CD8-positive, alpha-beta memory T cell (primary cell): ENCODE measurements around the gene ERC2. TPM values are rescaled to one million over a fixed set of nuclear protein-coding genes. Genes with fewer than 3 reads are reported as not detected.
"Not testable (repeated sequence)": the region's sequence is repeated elsewhere in the genome, so short reads cannot be mapped to it uniquely, and the experiment has no call there.

Experiments used
- CTCF ChIA-PET: fragments of 350-600 bp; sonication (Branson Sonifier 250); formaldehyde crosslinking; loops from one replicate; lab custom pipeline; 2021; ENCODE audit warnings: antibody characterized with exemption; lab: Charles Lee
- POLR2A ChIA-PET: fragments of 350-600 bp; sonication (Branson Sonifier 250); formaldehyde crosslinking; loops from one replicate; lab custom pipeline; 2021; ENCODE audit warnings: antibody characterized with exemption; lab: Charles Lee
- DNase-seq, 5 donors: peaks; one replicate each; pipeline versions ENCODE4 v3.0.0 to v3.0.0-alpha.2; 2020 to 2022; ENCODE audit warnings: mixed read lengths in 1 of 5
- H3K27ac ChIP-seq: one replicate; pipeline ENCODE4 v1.7.0; 2013; ENCODE audit warnings: low read depth, mild to moderate bottlenecking, low read length, moderate library complexity
- H3K27me3 ChIP-seq: 2 replicates; pipeline ENCODE4 v1.7.0; 2013; ENCODE audit warnings: low read length, mild to moderate bottlenecking; ENCODE audit not compliant: insufficient read depth, poor library complexity, severe bottlenecking
- H3K36me3 ChIP-seq: 2 replicates; pipeline ENCODE4 v1.7.0; 2013; ENCODE audit warnings: mild to moderate bottlenecking, low read length, moderate library complexity; ENCODE audit not compliant: insufficient read depth
- H3K4me1 ChIP-seq: 2 replicates; pipeline ENCODE4 v1.7.0; 2013; ENCODE audit warnings: mild to moderate bottlenecking, low read length, moderate library complexity; ENCODE audit not compliant: insufficient read depth
- H3K4me3 ChIP-seq: 2 replicates; pipeline ENCODE4 v1.7.0; 2013; ENCODE audit warnings: mild to moderate bottlenecking, low read length
- H3K9me3 ChIP-seq: 2 replicates; pipeline ENCODE4 v1.7.0; 2013; ENCODE audit warnings: mild to moderate bottlenecking, low read length
- H3K27ac Mint-ChIP-seq, 8 donors: one replicate each; pipeline ENCODE4 v1.8.0; 2020 to 2021; ENCODE audit warnings: mixed read lengths in 8 of 8, mild to moderate bottlenecking in 6 of 8, inconsistent platforms in 3 of 8, moderate library complexity in 3 of 8
- H3K27me3 Mint-ChIP-seq, 2 donors: one replicate each; pipeline ENCODE4 v1.8.0; 2020 to 2021; ENCODE audit warnings: mixed read lengths in 2 of 2, mild to moderate bottlenecking in 1 of 2, moderate library complexity in 1 of 2
- H3K36me3 Mint-ChIP-seq, 3 donors: one replicate each; pipeline ENCODE4 v1.8.0; 2020 to 2021; ENCODE audit warnings: mixed read lengths in 3 of 3, inconsistent platforms in 1 of 3, mild to moderate bottlenecking in 1 of 3
- H3K4me1 Mint-ChIP-seq, 3 donors: one replicate each; pipeline ENCODE4 v1.8.0; 2020 to 2021; ENCODE audit warnings: mixed read lengths in 3 of 3, inconsistent platforms in 1 of 3, mild to moderate bottlenecking in 1 of 3
- H3K4me3 Mint-ChIP-seq, 7 donors: one replicate each; pipeline ENCODE4 v1.8.0; 2020 to 2021; ENCODE audit warnings: mixed read lengths in 7 of 7, mild to moderate bottlenecking in 6 of 7, moderate library complexity in 4 of 7, inconsistent platforms in 2 of 7
- H3K9me3 Mint-ChIP-seq, 5 donors: one replicate each; pipeline ENCODE4 v1.8.0; 2020 to 2022; ENCODE audit warnings: mixed read lengths in 5 of 5, mild to moderate bottlenecking in 3 of 5, moderate library complexity in 2 of 5, inconsistent platforms in 1 of 5
- polyA plus RNA-seq: library from polyadenylated mRNA; unstranded; fragments of 300-500 nt; fragmentation: Illumina TruSeq; gene quantifications from one replicate; pipeline ENCODE4 v1.2.3, GENCODE V29; 2021
- total RNA-seq, 2 experiments: library from RNA; stranded (reverse); gene quantifications; one replicate each; pipeline ENCODE4 v1.2.3, GENCODE V29; 2021

ERC2 gene
- total RNA-seq (not detected), polyA plus RNA-seq (not detected)

DNA sequence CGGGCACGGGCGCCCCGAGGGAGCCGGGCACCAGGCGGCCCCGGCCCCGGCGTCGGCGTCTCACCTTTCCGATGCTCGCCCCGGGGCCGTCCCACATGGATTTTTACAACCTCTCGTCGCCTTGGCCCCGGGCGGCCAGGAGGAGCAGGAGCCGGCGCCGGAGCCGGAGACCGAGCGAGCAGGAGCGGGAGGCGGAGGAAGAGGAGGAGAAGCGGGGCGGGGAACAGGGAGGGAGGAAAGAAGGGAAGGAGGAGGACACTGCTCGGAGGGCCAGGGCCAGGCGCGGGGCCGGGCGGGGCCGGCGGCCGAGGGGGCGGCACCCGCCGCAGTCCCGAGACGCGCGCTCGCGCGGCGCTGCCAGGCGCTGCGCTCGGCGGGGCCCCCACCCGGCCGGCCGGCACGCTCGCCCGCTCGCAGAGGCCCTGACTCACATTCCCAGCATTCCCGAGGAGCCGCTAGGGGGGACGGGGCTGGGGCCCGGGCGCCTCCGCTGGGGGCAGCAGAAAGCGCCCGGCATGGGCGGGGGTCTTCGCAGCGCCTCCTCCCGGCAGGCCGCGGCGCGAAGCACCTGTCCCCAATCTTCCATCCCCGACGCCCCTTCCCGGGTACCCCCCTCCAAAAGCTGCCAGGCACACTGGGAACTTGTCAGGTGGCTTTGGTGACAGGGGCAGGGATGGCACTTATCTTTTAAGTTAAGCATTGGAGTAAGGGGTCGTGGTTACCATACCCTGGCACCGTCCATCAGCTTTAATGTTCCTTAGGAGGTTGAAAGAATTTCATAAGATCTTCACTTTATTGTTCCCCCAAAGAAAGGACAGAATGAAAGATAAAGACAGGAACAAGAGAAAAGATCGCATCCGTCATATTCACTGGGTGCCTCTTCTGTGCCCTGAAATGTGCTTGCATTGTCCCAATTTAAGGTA is at the start of gene ERC2:
Gene ERC2, minus strand, starts transcription at position 284 of the 923 bp plus-strand sequence.
- Mint-ChIP-seq H3K4me1 (peaks cover 3 to 18% (median 17%) of the 10 kb centered on the region in 3 donors), H3K36me3 (no peaks in the 10 kb centered on the region), H3K27ac (peak within 1 kb of the TSS in 2 of 8 donors; percentile 17 to 70), H3K27me3 (peaks cover 45 to 86% of the 10 kb centered on the region in 2 donors), H3K9me3 (peaks cover 0 to 4% (median 0%) of the 10 kb centered on the region in 5 donors), H3K4me3 (peak within 1 kb of the TSS in 6 of 7 donors; percentile 29 to 63 (median 58))
- Histone ChIP-seq H3K27ac (no peak within 1 kb of the TSS), H3K36me3 (no peaks in the 10 kb centered on the region), H3K9me3 (no peaks in the 10 kb centered on the region), H3K4me3 (no peak within 1 kb of the TSS), H3K4me1 (no peaks in the 10 kb centered on the region), H3K27me3 (peaks cover 18% of the 10 kb centered on the region)
- DNase-seq, result no peak
- ChIA-PET CTCF (no interaction called here), POLR2A (no interaction called here)

- H3K4me3 Mint-ChIP-seq, result no peak overlapping the region
- H3K36me3 ChIP-seq, result no peaks in the 10 kb centered on the region
- no peak for DNase-seq
- no peaks in the 10 kb centered on the region for H3K4me1 ChIP-seq
- H3K9me3 Mint-ChIP-seq, result peaks cover 0 to 2% (median 0%) of the 10 kb centered on the region in 5 donors
- H3K9me3 ChIP-seq, result no peaks in the 10 kb centered on the region
- no peak overlapping the region for H3K4me3 ChIP-seq
- H3K27me3 ChIP-seq, result peaks cover 6% of the 10 kb centered on the region
- no peak overlapping the region for H3K27ac Mint-ChIP-seq
- H3K4me1 Mint-ChIP-seq, result no peaks in the 10 kb centered on the region
- POLR2A ChIA-PET, result no interaction called here
- peaks cover 14 to 63% of the 10 kb centered on the region in 2 donors for H3K27me3 Mint-ChIP-seq
- peaks cover 0 to 8% (median 0%) of the 10 kb centered on the region in 3 donors for H3K36me3 Mint-ChIP-seq
- CTCF ChIA-PET, result no interaction called here
- no peak overlapping the region for H3K27ac ChIP-seq
These were observed 34.5 kb upstream of the ERC2 start for GRCh38 chr3:56502738-56503137.

- H3K4me1 Mint-ChIP-seq, H3K4me3 ChIP-seq, H3K9me3 Mint-ChIP-seq, H3K9me3 ChIP-seq, H3K27ac ChIP-seq, H3K4me3 Mint-ChIP-seq, H3K36me3 Mint-ChIP-seq, H3K27me3 ChIP-seq, POLR2A ChIA-PET, H3K4me1 ChIP-seq, H3K27ac Mint-ChIP-seq, DNase-seq, H3K36me3 ChIP-seq: not testable (repeated sequence)
- H3K27me3 Mint-ChIP-seq, result peaks cover 13 to 53% of the 10 kb centered on the region in 2 donors
- CTCF ChIA-PET, result interaction anchor here (2.2 kb wide), 1 partner anchor 8 kb away, joined by 13 read pairs; no protein-coding TSS in a partner anchor
These were observed 28.1 kb upstream of the ERC2 start for GRCh38 chr3:56496376-56496775.

DNA sequence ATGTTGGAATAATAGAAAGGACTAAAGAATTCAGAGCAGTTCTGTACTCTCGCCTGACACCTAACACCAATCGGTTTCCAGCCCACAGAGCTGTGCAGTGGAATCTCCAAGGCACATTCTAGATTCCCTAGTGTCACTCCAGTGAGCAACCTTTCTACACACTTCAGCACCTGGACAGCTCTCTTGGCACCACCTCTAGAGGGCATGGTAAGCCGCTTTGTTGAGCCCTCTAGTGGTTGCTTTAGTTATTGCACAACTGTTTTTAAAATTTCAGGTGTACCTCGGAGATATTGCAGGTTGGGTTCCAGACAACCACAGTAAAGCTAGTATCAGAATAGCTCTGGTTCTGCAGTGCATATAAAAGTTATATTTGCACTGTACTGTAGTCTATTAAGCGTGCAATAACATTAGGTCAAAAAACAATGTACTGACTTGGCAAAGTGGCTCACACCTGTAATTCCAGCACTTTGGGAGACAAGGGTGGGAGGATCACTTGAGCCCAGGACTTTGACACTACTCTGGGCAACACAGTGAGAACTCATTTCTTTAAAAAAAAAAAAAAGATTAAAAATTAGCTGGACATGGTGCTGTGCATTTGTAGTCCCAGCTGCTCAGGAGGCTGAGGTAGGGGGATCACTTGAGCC is 26.5 kb upstream of the ERC2 start:
- H3K9me3 ChIP-seq, result no peaks in the 10 kb centered on the region
- peaks cover 17 to 53% of the 10 kb centered on the region in 2 donors for H3K27me3 Mint-ChIP-seq
- H3K27ac ChIP-seq, result no peak overlapping the region
- H3K36me3 Mint-ChIP-seq, result peaks cover 0 to 2% (median 0%) of the 10 kb centered on the region in 3 donors
- H3K9me3 Mint-ChIP-seq, result peaks cover 0 to 5% (median 4%) of the 10 kb centered on the region in 5 donors
- H3K27ac Mint-ChIP-seq, result no peak overlapping the region
- no peak overlapping the region for H3K4me3 Mint-ChIP-seq
- POLR2A ChIA-PET, result interaction anchor here (0.5 kb wide), 1 partner anchor 1101 kb away, joined by 3 read pairs; no protein-coding TSS in a partner anchor
- no peaks in the 10 kb centered on the region for H3K4me1 Mint-ChIP-seq
- H3K4me3 ChIP-seq, result no peak overlapping the region
- H3K36me3 ChIP-seq, result no peaks in the 10 kb centered on the region
- CTCF ChIA-PET, result interaction anchor here (0.6 to 2.2 kb wide), 5 partner anchors 8 to 901 kb away, joined by 3 to 13 read pairs (median 3); no protein-coding TSS in a partner anchor
- H3K27me3 ChIP-seq, result peaks cover 5% of the 10 kb centered on the region
- H3K4me1 ChIP-seq, result no peaks in the 10 kb centered on the region
- DNase-seq, result peak; percentile 48 to 80 (median 70)

DNA sequence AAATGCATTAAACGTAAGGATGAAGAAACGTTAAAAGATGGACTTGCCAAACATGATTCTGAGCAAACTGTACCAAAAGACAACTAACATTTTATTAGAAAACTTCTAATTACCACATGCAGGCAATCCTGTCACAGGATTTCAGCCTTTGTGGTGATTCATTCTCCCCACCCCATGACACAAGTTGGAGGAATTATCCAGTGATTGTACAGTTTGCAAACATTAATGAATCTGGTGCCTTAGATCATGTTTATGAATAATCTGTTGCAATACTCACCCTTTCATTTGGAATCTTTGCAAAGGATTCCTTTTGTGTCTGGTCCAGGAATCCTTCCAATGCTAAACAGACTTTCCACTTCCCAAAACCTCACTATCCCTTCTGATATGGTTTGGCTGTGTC is 23.3 kb upstream of the ERC2 start:
- H3K4me1 ChIP-seq, result no peaks in the 10 kb centered on the region
- H3K4me3 ChIP-seq, result no peak overlapping the region
- Mint-ChIP-seq H3K27me3 (peaks cover 20 to 50% of the 10 kb centered on the region in 2 donors), H3K36me3 (no peaks in the 10 kb centered on the region), H3K9me3 (peaks cover 0 to 5% (median 2%) of the 10 kb centered on the region in 5 donors), H3K4me1 (no peaks in the 10 kb centered on the region), H3K27ac (peak overlapping the region in 1 of 8 donors; percentile 32), H3K4me3 (no peak overlapping the region)
- ChIA-PET POLR2A (no interaction called here), CTCF (no interaction called here)
- H3K27me3 ChIP-seq, result peaks cover 5% of the 10 kb centered on the region
- DNase-seq, result no peak
- no peaks in the 10 kb centered on the region for H3K36me3 ChIP-seq
- no peak overlapping the region for H3K27ac ChIP-seq
- H3K9me3 ChIP-seq, result no peaks in the 10 kb centered on the region

- Histone ChIP-seq H3K27ac (no peak overlapping the region), H3K4me3 (no peak overlapping the region), H3K36me3 (no peaks in the 10 kb centered on the region), H3K4me1 (no peaks in the 10 kb centered on the region), H3K9me3 (no peaks in the 10 kb centered on the region), H3K27me3 (peaks cover 5% of the 10 kb centered on the region)
- H3K27me3 Mint-ChIP-seq, result peaks cover 21 to 45% of the 10 kb centered on the region in 2 donors
- H3K27ac Mint-ChIP-seq, result no peak overlapping the region
- ChIA-PET POLR2A (no interaction called here), CTCF (no interaction called here)
- H3K4me3 Mint-ChIP-seq, result no peak overlapping the region
- no peaks in the 10 kb centered on the region for H3K4me1 Mint-ChIP-seq
- no peaks in the 10 kb centered on the region for H3K36me3 Mint-ChIP-seq
- H3K9me3 Mint-ChIP-seq, result peaks cover 0 to 5% (median 0%) of the 10 kb centered on the region in 5 donors
- no peak for DNase-seq
These were observed 20.7 kb upstream of the ERC2 start for GRCh38 chr3:56488812-56489600.

GRCh38 chr3:56484525-56485032 is 16.3 kb upstream of the ERC2 start:
- H3K4me3 ChIP-seq, result no peak overlapping the region
- H3K9me3 ChIP-seq, result no peaks in the 10 kb centered on the region
- ChIA-PET POLR2A (no interaction called here), CTCF (interaction anchor here (2.6 kb wide), 1 partner anchor 10 kb away, joined by 9 read pairs; no protein-coding TSS in a partner anchor)
- H3K27me3 ChIP-seq, result no peaks in the 10 kb centered on the region
- no peaks in the 10 kb centered on the region for H3K4me1 ChIP-seq
- DNase-seq, result no peak
- Mint-ChIP-seq H3K36me3 (no peaks in the 10 kb centered on the region), H3K9me3 (peaks cover 0 to 2% (median 0%) of the 10 kb centered on the region in 5 donors), H3K4me1 (no peaks in the 10 kb centered on the region), H3K27me3 (peaks cover 16 to 45% of the 10 kb centered on the region in 2 donors), H3K4me3 (no peak overlapping the region), H3K27ac (no peak overlapping the region)
- H3K27ac ChIP-seq, result no peak overlapping the region
- no peaks in the 10 kb centered on the region for H3K36me3 ChIP-seq
